ENCODE data around the gene CCDC171.
"Not testable (repeated sequence)": the region's sequence is repeated elsewhere in the genome, so short reads cannot be mapped to it uniquely, and the experiment has no call there.

Gene CCDC171

GRCh38 chr9:15763371-15763770 is 210.5 kb downstream of the CCDC171 start:
- no peak for DNase-seq (ENCODE audit: low spot score)

DNA sequence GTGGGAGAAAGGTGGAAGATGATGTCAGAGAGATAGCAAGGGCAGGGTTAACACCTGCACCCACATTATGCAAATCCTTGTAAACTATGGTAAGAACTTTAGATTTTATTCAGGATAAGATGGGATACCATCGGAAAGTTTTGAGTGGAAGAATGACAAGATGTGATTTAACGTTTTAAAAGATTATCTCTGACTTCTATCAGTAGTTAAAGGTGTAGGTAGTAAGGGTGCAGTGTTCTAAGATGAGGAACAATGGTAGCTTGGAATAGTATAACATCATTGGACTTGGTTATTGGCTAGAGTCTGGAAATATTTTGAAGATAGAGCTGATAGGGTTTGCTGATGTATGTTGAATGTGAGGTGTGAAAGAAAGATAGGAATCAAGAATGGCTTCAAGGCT is 211.3 kb downstream of the CCDC171 start:
- DNase-seq (ENCODE audit: low spot score), result no peak

DNA sequence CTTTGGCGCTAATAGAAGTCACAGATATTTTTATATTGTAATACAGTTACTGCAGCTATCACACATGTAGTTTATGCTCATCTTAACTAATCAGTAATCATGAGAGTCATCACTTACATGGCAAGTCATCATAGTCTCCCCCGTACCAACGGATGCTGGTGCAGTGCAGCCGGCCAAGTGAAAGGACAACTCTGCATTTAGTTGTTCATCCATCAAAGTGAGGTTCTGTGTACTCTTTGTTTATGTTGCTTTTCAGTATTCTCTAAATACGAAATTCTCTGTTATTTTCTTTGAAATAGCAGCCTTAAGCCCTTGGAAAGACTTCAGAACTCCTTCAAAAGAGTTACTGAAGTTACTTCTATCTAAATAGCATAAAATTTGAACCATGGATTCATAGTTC is 216.7 kb downstream of the CCDC171 start:
- no peak for DNase-seq (ENCODE audit: low spot score)

GRCh38 chr9:15778861-15779260 is 226.0 kb downstream of the CCDC171 start:
- no peak for DNase-seq (ENCODE audit: low spot score)

DNA sequence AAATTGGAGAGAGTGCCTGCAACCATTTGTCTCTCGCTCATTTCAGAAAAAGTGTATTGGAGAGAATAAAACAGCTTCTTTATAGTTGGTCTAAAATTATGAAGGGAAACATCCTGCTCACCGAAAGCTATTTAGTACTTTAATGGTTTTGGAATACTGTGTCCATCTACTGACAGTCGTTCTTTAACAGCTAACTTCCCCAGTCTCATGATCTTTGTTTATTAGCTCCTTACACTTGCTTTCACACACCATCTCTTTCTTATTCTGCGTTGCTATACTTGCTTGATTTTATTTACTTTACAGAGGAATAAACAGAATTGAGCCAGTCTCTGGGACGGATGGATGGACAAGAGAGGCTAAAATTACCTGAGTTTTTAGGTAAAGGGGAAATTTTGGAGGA is 229.3 kb downstream of the CCDC171 start:
- no peak for DNase-seq (ENCODE audit: low spot score)

GRCh38 chr9:15785584-15785983 is 232.7 kb downstream of the CCDC171 start:
- no peak for DNase-seq (ENCODE audit: low spot score)

GRCh38 chr9:15786616-15787015 is 233.8 kb downstream of the CCDC171 start:
- no peak for DNase-seq (ENCODE audit: low spot score)

- DNase-seq (ENCODE audit: low spot score), result not testable (repeated sequence)
Measured at GRCh38 chr9:15810219-15810899, 257.5 kb downstream of the CCDC171 start.

DNA sequence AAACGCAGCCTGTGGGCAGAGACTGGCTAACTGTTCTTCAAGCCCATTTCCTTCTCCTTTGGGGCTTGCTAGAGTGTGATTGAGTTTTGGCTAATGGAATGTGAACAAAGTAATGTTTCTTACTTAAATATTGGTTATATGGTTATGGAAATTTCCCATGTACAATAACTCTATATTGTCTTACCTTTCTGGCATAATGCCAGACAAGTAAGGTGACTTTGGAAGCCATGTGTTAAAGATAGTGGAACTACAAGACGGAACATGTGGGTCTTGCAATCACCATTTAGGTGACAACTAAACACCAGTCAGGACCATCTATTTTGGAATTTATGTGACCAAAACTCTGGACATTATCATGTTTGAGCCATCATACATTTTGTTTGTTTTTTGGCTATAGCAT is 260.2 kb downstream of the CCDC171 start:
- DNase-seq (ENCODE audit: low spot score), result no peak

DNA sequence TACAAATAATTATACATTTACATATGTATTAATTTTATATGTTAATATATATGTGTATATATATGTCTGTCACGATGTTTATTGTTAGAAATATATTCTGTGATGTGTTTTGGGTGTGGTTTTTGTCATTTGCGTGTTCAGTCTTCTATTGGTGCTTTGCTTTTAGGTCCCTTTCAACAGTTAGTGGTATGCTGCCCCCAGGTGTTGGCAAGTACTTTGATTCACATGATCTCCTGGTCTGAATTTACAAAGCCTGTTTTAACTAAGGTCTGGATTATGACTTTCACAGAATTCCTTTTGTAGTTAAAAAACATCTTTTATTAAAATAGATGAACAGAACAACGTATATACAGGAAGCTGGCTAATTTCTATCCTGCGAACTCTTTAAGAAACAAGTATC is 271.5 kb downstream of the CCDC171 start:
- DNase-seq (ENCODE audit: low spot score), result no peak

GRCh38 chr9:15831384-15831783 is 278.5 kb downstream of the CCDC171 start:
- DNase-seq (ENCODE audit: low spot score), result no peak

DNA sequence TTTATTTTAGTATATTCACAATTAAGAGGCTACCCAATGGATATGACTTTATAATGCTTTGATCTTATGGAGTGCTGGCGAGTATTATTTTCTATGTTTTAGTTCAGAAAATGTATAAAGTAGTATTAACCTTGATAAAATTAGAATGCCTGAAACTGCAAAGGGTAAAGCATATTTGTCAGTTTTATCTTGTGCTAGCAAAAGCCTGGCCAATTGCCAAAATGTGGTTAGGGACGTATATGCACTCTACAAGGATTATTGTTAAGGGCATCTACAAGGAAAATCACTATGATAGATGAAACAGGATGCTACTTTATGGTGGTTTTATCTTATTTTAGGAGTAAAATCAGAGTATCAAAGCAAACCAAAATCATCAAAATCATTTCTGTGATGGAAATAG is 281.7 kb downstream of the CCDC171 start:
- DNase-seq (ENCODE audit: low spot score), result no peak

- peak; percentile 55 for DNase-seq (ENCODE audit: low spot score)
Measured at GRCh38 chr9:15837079-15837679, 284.3 kb downstream of the CCDC171 start.

DNA sequence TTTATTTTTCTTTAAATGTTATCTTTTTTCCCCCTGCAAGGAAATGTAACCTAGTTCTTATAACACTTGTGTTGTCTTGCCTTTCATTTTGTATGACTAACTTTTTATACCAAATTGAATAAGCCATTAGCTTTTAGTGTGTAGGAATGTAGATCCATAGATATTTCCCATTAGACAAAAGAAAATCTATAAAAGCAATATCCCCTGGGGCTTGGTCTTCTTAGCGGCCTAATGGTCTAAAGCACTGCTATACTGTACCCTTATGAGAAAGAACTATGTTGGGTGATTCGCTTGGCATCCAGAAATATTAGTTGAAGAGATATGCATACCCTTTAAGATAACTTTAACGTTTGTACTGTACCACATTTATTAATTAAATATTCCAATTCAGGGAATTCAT is 289.2 kb downstream of the CCDC171 start:
- DNase-seq (ENCODE audit: low spot score), result no peak

GRCh38 chr9:15843316-15843715 is 290.5 kb downstream of the CCDC171 start:
- DNase-seq (ENCODE audit: low spot score), result no peak

DNA sequence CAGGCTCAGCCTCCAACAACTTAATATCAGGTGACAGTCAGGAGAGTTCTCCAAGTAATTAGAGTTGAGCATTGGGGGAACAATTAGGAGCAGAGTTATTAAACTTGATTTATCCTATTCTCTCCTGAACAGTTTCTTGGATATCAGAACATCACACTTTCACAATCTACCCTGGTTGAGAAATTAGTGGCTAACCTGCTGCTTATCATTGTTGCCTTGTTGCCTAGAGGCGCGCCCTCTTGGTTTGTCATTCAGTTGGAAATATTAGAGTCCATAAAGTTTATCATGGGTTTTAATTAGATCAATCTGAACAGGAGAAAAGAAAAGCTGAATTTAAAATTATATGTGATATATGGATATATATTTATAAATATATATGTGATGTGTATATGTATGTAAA is 291.1 kb downstream of the CCDC171 start:
- DNase-seq (ENCODE audit: low spot score), result no peak

- no peak for DNase-seq (ENCODE audit: low spot score)
Measured at GRCh38 chr9:15846611-15847010, 293.8 kb downstream of the CCDC171 start.

GRCh38 chr9:15849871-15850270 is 297.0 kb downstream of the CCDC171 start:
- DNase-seq (ENCODE audit: low spot score), result no peak

GRCh38 chr9:15851766-15852165 is 298.9 kb downstream of the CCDC171 start:
- no peak for DNase-seq (ENCODE audit: low spot score)

GRCh38 chr9:15856591-15856990 is 303.7 kb downstream of the CCDC171 start:
- DNase-seq (ENCODE audit: low spot score), result peak; percentile 6

DNA sequence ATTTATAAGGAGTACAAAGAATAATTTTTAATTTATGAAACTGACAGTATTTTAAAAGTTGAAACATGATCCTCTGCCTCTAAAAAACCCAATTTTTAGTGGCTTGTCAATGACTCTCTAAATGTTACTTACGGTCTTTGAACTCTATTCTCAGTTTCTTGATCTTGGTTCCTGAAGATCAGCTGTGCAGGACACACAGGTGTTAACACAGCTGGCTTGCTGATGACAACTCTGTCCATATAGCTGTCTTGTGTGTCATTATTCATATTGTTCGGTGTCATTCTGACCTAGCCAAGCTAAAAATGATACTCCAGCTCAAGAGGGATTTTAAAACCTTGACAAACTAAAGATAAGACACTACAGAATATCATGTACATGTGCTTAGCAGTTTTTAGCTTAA is 314.5 kb downstream of the CCDC171 start:
- no peak for DNase-seq (ENCODE audit: low spot score)

DNA sequence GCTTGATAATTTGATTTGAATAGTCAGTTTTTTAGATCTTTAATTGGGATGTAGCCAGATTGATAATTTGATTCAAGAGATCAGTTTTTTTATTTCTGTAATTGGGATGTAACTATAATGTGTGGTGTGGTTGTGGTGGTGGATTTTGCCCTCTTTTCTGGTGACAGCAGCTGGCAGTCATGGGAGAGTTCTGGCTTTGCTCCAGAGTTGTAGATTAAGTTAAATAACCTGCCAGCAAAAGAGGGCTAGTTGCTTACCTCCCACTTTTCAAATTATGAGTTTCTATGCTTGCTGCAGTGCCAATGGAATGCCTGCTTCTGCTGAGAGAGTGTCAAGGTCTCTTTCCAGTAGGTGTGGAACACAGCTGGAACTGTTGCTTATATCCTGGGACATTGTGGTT is 315.1 kb downstream of the CCDC171 start:
- no peak for DNase-seq (ENCODE audit: low spot score)

DNA sequence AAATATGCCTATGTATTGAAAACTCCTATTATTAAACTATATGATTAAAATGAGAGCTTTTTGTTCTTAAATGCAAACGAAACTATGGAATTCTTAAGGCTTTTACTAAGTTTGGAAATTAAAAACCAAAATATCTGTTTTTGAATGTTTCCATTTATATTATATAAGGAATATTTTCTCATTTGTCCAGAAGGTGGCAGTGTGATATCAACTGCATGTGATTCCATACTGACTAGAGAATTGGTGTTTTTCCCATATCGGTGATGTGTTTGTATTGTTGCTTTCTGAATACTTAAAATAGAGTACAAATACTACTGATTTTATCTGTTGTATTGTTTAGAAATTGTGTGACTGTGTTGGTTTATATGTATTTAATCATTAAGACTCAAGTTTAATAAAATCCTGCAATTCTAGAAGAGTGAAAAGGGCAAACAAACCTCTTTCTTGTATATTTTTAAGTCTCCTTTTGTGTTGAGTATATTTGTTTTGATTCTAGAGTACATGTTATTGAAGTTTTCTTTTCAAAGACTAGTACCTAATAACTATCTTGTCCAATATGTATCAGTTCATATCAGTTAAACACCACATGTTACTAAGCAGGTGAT is 320.8 kb downstream of the CCDC171 start:
- DNase-seq (ENCODE audit: low spot score), result peak; percentile 35

DNA sequence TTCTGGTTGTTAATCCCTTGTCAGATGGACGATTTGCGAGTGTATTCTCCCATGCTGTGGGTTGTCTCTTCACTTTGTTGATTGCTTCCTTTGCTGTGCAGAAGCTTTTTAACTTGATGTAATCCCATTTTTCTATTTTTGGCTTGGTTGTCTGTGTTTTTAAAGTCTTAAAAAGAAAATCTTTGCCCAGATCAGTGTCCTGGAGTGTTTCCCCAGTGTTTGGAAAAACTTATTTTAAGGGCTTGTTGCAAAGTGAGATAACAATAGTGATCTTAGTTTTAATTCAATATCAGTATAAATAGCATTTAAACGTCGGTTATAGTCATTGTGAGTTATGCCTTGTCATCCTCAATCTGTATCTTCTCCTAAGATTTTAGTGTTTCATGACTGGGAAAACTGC is 329.5 kb downstream of the CCDC171 start:
- DNase-seq (ENCODE audit: low spot score), result no peak

Data from AG08395 (cell line).